Measurements from ENCODE around the gene FGD4.

FGD4 gene

DNA sequence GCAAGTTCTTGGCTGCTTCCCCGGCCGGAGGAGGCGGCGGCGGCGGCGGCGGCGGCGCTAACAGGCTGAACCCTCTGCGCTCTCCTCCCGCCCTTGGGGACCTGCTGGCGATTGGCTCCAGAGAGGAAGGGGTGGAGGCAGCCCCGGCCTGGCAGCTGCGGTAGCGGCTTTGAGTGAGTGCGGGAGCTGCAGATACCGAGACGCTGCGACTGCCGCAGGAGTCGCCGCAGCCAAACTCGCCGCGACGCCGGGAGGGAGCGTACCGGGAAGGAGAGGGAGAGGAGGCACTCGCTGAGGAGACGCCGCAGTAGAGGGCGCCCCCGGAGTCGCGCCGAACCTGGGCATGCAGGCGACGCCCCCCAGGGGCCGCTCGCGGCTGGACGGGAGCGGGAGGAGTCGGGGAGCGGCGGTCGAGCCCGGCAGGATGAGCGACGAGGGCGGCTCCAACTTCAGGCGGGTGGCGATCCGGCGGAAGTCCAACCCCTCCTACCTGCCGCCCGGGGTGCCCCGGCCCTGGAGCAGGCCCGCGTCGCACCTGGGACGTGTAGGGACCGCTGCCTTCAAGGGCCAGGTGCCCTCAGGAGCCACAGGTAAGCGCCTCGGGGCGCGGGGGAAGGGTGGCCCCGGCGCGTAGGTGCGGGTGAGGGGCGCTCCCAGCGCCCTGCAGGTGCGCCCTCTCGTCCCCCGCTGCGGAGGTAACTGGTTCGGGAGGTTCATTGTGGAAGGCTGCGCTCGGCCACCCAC lies at the start of gene FGD4:
Gene FGD4, plus strand, starts transcription at position 189 of the 744 bp plus-strand sequence.
- peak; percentile 48 for DNase-seq

DNA sequence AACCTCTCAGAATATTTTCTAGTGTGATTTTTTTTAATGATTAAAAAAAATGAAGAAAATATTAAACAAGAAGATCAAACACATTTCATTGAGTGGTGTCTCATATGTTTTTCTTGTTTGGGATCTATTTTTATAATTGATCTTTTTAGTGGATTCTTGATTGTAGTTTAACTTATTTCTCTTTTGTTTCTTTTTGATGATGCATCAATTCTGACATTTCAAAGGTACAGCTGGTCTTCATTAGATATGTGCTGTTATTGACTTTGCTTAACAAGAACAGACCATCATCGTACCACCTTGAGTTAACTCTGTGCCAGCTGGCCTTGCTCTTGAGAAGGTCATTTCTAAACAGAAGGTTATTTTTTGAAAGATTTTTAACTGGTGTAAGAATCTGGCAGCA lies 45.8 kb upstream of the FGD4 start:
- DNase-seq: no peak

DNA sequence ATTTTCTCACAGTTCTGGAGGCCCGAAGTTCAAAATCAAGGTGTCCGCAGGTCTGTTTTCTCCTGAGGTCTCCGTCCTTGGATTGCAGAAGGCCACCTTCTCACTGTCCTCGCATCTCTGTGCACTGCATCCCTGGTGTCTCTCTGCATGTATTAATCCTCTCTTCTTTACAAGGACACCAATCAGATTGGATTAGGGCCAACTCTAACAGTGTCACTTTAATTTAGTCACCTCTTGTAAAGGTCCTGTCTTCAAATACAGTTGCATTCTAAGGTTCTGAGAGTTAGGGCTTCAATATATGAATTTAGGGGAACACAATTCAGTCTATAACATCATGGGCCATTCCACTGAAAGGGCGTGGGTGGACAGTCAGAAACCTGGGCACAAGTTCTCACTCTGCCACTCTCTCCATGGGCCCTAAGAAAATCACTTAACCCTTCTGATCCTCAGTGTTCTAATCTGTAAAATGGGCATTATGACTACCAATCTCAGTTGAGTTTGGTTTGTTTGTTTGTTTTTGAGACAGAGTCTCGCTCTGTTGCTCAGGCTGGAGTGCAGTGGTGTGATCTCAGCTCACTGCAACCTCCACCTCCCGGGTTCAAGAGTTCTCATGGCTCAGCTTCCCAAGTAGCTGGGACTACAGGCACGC lies 41.6 kb upstream of the FGD4 start:
- no peak for DNase-seq

DNA sequence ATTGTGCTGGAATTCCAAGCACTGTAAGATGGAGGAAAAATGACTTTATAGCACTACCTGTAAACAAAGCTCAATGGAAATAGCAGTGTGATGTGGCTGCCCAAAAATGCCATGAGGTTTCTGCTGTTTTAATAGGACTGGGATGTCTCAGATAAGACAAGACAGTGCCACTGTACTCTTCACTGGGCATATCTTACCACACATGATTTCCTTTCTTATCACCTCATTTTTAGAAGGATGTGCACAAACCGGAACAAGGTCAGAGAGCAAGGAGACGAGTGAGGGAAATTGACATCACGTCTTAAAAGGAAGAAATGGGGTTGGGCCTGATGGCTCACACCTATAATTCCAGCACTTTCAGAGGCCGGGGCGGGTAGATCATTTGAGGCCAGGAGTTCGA lies 38.4 kb upstream of the FGD4 start:
- DNase-seq: no peak

DNA sequence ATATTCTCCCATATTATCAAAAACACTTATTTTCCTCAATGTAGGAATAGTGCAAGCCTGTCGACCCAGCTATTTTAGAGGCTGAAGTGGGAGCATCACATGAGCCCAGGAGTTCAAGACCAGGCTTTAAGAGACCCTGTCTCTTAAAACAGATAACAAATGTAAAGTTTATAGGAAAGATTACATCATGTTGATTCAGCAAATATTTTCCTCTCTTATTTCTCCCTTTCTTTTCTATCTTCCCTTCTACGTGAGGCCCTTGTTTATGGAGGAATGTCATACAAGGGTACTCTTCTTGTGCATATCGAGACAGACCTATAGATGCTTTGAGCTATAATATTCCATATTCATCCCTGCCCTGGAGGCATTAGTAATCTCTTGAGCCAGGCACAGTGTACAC lies 36.5 kb upstream of the FGD4 start:
- DNase-seq: no peak

DNA sequence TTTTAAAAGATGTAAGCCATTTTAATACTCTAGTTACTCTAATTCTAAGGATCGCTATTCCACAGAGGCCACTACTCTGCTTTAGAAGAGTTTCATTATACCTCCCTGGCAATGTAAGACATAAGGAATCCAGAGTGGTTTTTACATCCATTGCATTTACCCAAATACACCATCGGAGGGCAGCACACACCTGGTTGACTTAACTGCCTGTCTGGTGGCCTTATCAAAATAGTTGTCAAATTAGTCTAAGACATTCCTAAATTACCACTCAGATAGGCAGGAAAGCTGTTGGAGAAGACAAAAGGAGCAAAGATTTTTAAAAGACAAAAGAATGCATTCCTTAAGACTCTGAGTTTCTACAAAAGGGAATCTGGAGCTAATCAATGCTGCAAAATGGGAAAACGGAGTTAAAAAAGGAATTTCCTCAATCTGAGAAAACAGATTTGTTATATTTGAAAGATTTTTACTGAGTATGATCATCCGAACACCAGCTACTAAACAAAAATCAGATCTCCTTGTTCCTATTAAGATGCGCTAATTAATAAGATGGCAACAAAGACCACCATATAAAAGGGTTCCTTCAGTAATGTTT lies 33.8 kb upstream of the FGD4 start:
- DNase-seq: peak; percentile 45

DNA sequence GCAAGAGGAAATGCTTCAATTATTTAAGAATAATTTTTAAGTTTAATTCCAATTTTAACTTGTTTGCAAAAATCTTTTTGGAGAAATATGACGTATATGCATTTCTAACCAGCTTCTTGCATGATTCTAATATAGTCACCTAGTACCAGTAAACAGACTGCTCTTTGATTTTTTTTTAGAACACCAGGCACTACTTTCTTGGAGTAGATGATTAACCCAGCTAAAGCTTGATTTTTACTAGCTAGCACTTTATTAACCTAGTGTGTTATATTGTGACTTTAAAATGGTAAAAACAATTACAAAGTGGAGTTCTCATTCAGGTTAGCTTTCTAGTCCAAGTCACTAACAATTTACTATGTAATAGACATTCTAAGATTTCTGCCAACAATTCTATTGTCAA lies 32.6 kb upstream of the FGD4 start:
- no peak for DNase-seq

DNA sequence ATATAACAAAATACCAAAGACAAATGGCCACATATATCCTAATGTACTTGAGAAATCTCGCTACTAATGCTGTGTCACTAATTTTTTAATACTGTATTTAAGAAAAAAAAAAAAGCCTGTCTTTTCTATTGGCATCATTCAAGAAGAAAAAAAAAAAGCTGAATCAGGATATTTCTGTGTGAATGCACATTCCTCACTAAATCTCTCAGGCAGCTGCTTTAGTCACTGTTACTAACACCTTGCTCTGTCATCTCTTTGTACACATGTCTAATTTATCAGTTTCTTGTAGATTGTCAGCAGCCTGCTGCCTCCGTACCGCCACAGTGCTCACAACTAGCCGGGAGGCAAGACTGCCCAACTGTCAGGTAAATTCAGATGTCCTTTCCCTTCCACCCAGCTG lies 32.0 kb upstream of the FGD4 start:
- no peak for DNase-seq

DNA sequence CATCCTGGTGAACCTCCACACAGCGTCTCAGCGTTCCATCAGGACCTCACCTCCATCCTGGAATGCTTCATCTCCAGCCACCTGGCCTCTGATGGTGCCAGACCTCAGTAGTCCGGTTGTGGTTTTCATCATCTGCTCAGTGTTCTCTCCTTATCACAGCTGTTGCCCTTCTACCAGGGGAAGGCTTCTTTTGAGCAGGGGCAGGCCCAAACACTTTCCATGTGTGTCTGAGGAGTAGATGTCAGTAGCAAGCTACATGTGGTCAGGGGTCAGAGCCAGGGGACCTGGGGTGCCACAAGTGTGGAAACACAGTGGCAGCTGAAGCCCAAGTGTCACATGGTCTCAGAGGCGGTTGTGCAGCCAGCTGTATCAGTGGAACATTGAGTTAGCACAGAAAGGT lies 30.2 kb upstream of the FGD4 start:
- no peak for DNase-seq

DNA sequence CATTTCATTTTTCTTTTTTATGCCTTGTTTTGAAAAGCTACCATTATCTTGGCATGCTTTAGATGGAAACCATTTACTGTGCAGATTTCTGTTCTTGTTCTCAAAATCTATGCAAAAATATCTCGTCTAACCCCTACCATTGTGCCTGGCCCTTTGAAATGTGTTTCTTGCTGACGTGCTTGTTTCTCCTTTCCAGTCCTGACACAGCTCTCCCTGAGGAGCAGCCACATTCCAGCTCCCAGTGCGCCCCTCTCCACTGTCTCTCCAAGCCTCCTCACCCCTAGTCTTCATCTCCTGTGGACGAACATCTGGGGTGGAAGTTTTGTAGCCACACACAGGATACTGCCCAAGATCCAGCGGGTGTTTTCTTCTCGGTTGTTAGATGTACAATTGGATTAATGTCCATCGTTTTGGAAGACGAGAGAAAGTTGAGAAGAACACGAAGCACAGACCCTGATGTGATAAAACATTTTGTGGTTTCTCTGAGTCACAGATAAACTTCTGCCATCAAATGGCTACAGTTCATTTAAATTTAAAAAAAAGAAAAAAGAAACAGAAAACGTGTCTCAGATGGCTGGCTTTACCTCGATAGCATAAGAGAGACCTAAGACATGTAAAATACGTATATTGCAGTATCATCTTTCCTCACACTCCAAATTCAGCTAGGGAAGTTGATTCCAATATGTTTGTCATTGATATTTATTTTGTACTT lies 21.9 kb upstream of the FGD4 start:
- no peak for DNase-seq

DNA sequence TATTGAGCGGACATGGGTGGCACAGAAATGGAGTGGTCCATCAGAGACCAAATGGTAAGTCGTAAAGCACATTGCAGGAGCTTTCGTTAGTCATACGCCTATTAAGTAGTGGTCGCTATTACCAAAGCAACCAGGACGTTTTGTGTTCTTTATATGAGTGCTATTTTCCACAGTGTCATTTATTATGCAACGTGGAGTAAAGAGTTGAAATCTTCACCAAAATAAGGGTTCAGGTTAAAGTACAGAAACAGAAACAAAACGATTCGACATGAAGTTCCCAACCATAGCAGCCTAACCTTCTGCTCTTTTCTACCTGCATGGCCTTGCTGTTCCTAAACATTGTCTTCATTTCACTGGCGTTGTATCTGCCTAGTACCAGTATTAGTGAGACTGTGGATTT lies 20.1 kb upstream of the FGD4 start:
- no peak for DNase-seq

DNA sequence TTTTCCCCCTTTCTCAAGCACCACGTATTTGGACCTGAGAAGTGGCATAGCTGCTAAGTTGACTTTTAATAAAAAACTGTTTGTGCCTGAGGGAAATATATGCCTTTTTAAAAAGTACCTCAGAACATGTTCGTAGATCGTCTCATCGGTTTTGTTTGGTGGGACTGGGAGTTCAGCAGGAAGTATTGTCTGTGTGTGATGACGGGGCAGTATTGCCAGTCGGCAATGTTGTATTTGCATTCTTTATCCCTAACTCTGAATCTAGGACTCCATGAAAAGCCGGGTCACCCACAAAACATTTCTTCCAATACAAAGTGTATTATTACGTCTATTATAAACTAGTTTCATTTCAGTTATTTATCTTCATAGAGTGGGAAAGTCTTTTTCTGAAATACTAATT lies 19.7 kb upstream of the FGD4 start:
- DNase-seq: no peak

DNA sequence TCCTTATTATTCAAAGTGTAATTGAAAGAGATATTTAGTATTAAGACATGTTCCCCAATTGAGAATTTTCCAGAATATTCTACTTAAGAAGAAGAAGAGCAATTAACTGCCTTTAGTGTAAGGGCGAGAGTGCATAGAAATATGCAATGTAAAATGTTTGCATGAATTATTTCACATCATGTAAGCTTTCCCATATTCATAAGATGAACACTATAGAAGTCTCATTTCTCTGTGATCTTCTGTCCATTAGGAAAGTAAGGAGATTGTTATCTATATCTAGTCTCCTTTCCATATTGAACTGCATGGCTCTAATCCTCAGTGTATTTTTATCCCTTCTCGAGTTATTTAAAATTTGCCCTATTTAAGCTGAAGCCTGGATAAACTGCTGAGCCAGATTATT lies 17.1 kb upstream of the FGD4 start:
- DNase-seq: no peak

DNA sequence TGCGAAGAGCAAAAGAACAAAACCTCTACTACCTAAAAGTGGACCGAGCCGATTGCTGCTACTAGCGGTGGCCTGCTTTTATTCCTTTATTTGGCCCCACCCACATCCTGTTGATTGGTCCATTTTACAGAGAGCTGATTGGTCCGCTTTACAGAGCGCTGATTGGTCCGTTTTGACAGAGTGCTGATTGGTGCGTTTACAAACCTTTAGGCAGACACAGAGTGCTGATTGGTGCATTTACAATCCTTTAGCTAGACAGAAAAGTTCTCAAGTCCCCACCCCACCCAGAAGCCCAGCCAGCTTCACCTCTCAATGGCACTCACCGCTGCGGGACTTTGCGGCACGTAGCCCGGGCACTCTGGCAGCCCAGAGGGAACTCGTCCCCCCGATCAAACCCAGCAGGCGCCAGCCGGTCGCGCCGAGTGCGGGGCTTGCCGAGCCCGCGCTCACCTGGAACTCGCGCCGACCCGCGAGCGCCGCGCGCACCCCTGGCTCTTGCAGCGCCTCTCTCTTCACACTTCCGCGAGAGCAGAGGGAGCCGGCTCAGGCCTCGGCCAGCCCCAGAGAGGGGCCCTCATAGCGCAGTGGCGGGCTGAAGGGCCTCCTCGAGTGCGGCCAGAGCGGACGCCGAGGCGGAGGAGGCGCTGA lies 8.7 kb upstream of the FGD4 start:
- peak; percentile 24 for DNase-seq

DNA sequence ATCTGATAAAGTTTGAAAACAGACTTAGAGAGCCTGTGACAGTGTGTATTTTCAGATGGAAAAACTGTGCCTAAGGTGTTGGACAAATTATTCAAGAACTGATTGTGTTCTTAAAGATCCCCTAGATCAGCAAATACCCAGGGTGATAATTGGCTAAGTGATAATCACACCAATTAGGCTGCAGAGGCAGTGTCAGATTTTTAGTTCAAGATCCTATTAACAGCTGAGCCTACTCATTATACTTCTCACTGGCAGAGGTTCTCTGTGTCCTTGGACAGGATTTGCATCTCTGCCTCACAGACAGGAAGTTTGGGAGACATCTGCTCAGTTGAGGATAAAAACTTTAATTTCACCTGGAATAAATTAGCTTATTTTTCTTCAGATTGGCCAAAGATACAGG lies 4.3 kb upstream of the FGD4 start:
- no peak for DNase-seq

DNA sequence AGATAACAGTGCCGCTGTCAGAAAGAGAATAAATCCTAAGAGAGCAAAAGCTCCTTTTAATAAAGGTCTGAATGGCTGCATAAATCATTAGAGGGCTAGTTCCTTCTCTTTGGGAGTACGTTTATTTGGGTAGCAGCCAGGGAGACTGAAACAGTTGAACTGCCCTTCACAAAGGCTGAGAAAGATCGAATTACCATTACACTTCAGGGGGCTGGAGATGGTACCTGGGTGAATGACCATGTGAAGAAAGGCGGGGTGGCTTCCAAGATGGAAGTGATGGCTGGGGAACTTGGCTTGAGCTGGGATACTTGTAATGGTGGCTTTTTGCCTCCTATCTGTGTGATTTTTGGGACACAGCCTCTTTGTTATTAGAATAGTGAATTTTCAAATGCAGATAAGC lies 1.7 kb upstream of the FGD4 start:
- DNase-seq: no peak

DNA sequence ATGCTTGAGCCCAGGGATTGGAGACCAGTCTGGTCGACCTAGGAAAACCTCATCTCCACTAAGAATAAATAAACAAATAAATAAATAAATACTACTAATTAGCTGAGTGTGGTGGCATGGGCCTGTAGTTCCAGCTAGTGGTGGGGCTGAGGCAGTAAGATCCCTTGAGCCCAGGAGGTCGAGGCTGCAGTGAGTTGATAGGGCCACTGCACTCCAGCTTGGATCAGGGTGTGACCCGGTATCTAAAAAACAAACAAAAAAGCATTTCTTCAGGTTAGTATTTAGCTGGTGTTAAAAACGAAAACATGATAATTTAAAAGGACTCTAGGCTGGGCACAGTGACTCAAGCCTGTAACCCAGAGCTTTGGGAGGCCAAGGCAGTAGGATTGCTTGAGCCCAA lies 1.2 kb upstream of the FGD4 start:
- no peak for DNase-seq

DNA sequence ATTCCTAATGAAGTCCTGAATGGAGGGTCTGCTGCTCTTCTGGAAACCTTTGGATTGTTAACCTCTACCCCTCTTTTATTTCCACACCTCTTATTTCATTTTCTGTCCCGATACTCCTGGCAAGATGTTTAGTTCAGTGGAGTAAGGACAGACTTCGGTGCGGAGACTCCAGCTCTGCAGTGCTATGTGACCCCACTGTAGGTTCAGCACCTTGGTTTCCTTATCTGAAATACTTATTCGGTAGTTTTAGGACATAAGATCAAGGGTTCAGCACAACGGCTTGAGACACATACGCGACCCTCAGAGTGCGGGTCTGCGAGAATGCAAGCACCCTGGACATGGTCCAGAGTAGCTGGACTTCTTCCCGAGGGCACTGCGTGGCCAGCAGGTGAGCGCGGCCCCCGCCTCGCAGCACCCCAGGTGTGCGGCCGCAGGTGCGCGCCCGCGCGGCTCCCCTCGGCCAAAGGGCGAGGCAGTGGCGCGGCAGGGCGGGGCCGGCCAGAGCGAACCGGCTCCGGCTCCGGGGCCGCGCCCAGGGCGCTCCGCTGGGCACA lies 465 bp upstream of the FGD4 start:
- DNase-seq: no peak

DNA sequence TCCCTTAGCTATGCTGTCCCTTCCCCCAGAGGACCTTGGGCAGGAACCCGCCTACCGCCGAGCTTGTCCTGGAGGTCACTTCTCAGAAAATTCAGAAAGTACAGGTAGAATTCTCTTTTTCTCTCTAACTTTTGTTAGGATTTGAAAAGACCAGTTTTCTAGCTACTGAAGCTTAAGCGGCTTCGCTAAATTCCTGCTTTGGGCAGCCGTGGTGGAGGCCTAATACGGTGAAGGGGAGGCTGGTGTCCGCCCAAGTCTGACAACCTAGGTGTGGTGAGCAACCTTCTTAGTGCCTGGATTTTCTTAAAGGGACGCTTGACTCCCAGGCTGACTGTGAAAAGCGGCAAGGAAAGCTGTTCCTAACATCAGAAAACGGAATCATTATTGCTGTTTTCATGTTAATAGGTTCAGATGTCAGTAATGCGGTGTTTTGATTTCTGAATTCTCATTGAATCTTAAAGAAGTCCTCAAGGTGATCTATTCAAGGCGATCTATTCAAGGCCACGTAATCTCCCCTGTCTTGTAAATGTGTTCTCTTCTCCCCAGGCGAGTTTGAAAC lies 835 bp downstream of the FGD4 start:
- DNase-seq: no peak

DNA sequence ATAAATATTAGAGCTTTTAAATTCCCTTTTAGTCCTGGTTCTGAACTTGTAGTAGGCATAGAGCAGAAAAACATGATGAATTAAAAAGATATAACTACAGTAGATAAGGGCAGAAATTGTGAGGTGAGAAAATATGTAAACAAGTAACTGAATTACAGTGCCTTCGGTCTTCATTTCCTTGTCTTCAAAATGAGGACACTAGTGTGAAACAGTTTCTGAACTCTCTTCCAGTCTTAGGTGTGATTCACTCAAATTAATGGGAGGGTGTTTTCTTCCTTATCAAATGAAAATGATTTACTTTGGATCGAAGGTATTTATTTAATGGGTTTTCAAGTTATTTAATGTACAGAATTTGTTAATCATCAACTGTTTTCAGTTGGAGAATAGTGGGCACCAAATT lies 1.5 kb downstream of the FGD4 start:
- no peak for DNase-seq

DNA sequence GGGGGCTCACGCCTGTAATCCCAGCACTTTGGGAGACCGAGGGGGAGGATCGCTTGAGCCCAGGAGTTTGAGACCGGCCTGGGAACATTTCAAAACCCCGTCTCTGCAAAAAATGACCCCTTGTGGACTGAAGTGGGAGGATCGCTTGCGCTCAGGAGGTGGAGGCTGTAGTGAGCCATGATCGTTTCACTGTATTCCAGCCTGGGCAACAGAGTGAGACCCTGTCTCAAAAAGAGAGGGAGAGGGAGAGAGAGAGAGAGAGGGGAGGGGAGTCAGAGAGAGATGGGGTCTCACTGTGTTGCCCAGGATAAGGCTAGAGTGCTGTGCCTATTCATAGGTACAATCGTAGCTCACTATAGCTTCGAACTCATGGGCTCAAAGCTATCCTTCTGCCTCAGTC lies 2.8 kb downstream of the FGD4 start:
- no peak for DNase-seq

DNA sequence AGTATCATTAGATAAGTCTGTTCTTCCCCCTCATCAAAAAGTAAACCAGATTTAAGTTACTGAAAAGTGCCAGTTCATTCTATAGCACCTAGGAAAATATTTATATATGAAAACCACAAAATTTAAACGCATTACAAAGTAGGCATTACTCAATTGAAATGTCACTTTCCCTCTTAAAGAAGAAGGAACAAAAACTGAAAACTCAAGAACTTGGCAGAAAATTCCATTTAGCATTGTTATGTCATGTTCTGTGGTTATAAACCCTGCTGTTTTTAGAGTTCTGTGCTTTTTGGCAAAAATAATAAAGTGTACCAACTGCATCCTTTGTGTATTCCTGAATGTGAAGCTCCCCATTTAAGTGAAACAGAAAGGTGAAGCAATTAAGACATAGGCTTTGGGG lies 3.6 kb downstream of the FGD4 start:
- DNase-seq: no peak

DNA sequence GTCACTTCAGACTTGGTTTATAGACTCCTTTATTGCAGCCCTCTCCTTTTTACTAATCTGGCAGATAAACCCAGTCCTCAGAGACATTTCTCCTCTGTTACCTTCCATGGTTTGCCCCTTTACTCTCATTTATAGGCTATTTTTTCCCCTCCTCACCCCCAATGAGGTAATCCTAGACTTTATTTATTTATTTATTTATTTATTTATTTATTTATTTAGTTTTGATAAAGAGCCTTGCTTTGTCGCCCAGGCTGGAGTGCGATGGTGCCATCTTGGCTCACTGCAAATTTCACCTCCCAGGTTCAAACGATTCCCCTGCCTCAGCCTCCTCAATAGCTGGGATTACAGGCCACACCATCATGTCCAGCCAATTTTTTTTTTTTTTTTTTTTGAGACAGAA lies 8.4 kb downstream of the FGD4 start:
- no peak for DNase-seq
